Erythroblast (primary cell): ENCODE data around the gene CAMK2G.
"Not testable (repeated sequence)": the region's sequence is repeated elsewhere in the genome, so short reads cannot be mapped to it uniquely, and the experiment has no call there.

ENCODE experiments used
- DNase-seq, 2 experiments: peaks; one replicate each; lab custom pipeline; 2025; lab: John Stamatoyannopoulos, UW
- GATA1 ChIP-seq: IDR thresholded peaks from 2 replicates; pipeline ENCODE4 v1.6.1; 2011; ENCODE audit warnings: low read depth, mild to moderate bottlenecking, control low read depth, low read length, moderate library complexity
- POLR2A ChIP-seq: IDR thresholded peaks from 2 replicates; pipeline ENCODE4 v1.6.1; 2011; ENCODE audit warnings: mild to moderate bottlenecking, low read length

The CAMK2G gene

GRCh38 chr10:73894245-73894971 is 20.1 kb upstream of the CAMK2G start:
- peak; percentile 41 to 73 for DNase-seq
- no peak for TF ChIP-seq POLR2A
- no peak for TF ChIP-seq GATA1

GRCh38 chr10:73893426-73893825 is 19.1 kb upstream of the CAMK2G start:
- no peak for DNase-seq
- TF ChIP-seq POLR2A (no peak), GATA1 (no peak)

- TF ChIP-seq POLR2A = no peak
- no peak for TF ChIP-seq GATA1
- no peak for DNase-seq
Measured at GRCh38 chr10:73892310-73893030, 18.1 kb upstream of the CAMK2G start.

GRCh38 chr10:73891540-73891939 is 17.2 kb upstream of the CAMK2G start:
- TF ChIP-seq GATA1 (no peak), POLR2A (no peak)
- no peak for DNase-seq

GRCh38 chr10:73890830-73891229 is 16.5 kb upstream of the CAMK2G start:
- not testable (repeated sequence) for DNase-seq

- TF ChIP-seq GATA1 = no peak
- TF ChIP-seq POLR2A = no peak
Measured at GRCh38 chr10:73890261-73890660, 15.9 kb upstream of the CAMK2G start.

GRCh38 chr10:73889416-73889815 is 15.1 kb upstream of the CAMK2G start:
- not testable (repeated sequence) for DNase-seq

More at GRCh38 chr10:73890261-73890660, 15.9 kb upstream of the CAMK2G start:
- DNase-seq = no peak

GRCh38 chr10:73889014-73889413 is 14.7 kb upstream of the CAMK2G start:
- no peak for DNase-seq
- TF ChIP-seq POLR2A (no peak), GATA1 (no peak)

- no peak for DNase-seq
- TF ChIP-seq POLR2A = no peak
- TF ChIP-seq GATA1 = no peak
Measured at GRCh38 chr10:73888514-73888913, 14.2 kb upstream of the CAMK2G start.

- TF ChIP-seq GATA1 (no peak), POLR2A (no peak)
- DNase-seq = peak in 1 of 2 experiments; percentile 22
Measured at GRCh38 chr10:73887294-73888039, 13.1 kb upstream of the CAMK2G start.

- TF ChIP-seq GATA1 = no peak
- TF ChIP-seq POLR2A = no peak
- no peak for DNase-seq
Measured at GRCh38 chr10:73886661-73887293, 12.4 kb upstream of the CAMK2G start.

GRCh38 chr10:73886085-73886529 is 11.8 kb upstream of the CAMK2G start:
- DNase-seq = peak; percentile 76 to 85
- TF ChIP-seq POLR2A (no peak), GATA1 (no peak)

- TF ChIP-seq POLR2A (no peak), GATA1 (no peak)
Measured at GRCh38 chr10:73884017-73884416, 9.7 kb upstream of the CAMK2G start.

GRCh38 chr10:73881221-73881919 is 7.0 kb upstream of the CAMK2G start:
- TF ChIP-seq POLR2A = no peak
- TF ChIP-seq GATA1 = no peak
- no peak for DNase-seq

More at GRCh38 chr10:73884017-73884416, 9.7 kb upstream of the CAMK2G start:
- no peak for DNase-seq
